Naive thymus-derived CD8-positive, alpha-beta T cell (primary cell): Measurements from ENCODE around the gene PLA2G4B. TPM values are rescaled to one million over a fixed set of nuclear protein-coding genes. Genes with fewer than 3 reads are reported as not detected.

Experiments used
- ATAC-seq, 2 donors: fragments of 150-1000 bp; cut with Tn5 transposase in 1 of 2; sonication (Bioruptor Pico), chemical (Tn5 transposase) in 1 of 2; 1 replicate in 1 of 2; 2 replicates in 1 of 2; pipeline ENCODE4 v1.10.0; 2021; ENCODE audit warnings: mild to moderate bottlenecking in 2 of 2, moderate library complexity in 2 of 2
- POLR2A ChIA-PET: fragments of 350-600 bp; sonication (Branson Sonifier 250); formaldehyde crosslinking; loops from one replicate; lab custom pipeline; 2021; ENCODE audit warnings: antibody characterized with exemption; lab: Charles Lee
- DNase-seq, 10 donors: peaks; one replicate each; pipeline versions ENCODE4 v3.0.0 to v3.0.0-alpha.2; 2020 to 2022
- H3K27ac Mint-ChIP-seq, 10 donors: one replicate each; pipeline ENCODE4 v1.8.0; 2020 to 2022; ENCODE audit warnings: mild to moderate bottlenecking in 10 of 10, mixed read lengths in 10 of 10, moderate library complexity in 4 of 10, inconsistent platforms in 1 of 10
- H3K27me3 Mint-ChIP-seq, 5 donors: one replicate each; pipeline ENCODE4 v1.8.0; 2021 to 2022; ENCODE audit warnings: mixed read lengths in 5 of 5
- H3K36me3 Mint-ChIP-seq, 3 donors: one replicate each; pipeline ENCODE4 v1.8.0; 2020 to 2022; ENCODE audit warnings: mixed read lengths in 3 of 3, mild to moderate bottlenecking in 2 of 3, inconsistent platforms in 1 of 3
- H3K4me1 Mint-ChIP-seq, 4 donors: one replicate each; pipeline ENCODE4 v1.8.0; 2021 to 2022; ENCODE audit warnings: mixed read lengths in 4 of 4
- H3K4me3 Mint-ChIP-seq, 10 donors: one replicate each; pipeline ENCODE4 v1.8.0; 2020 to 2022; ENCODE audit warnings: mild to moderate bottlenecking in 10 of 10, mixed read lengths in 10 of 10, moderate library complexity in 6 of 10, inconsistent platforms in 1 of 10
- H3K9me3 Mint-ChIP-seq, 9 donors: one replicate each; pipeline ENCODE4 v1.8.0; 2020 to 2022; ENCODE audit warnings: mixed read lengths in 9 of 9, mild to moderate bottlenecking in 3 of 9, inconsistent platforms in 1 of 9, moderate library complexity in 1 of 9
- polyA plus RNA-seq, 3 donors: library from polyadenylated mRNA; unstranded; fragments of 300-500 nt; fragmentation: Illumina TruSeq; gene quantifications; one replicate each; pipeline ENCODE4 v1.2.3, GENCODE V29; 2021
- total RNA-seq, 8 experiments: library from RNA in 2 of 8; stranded (reverse) in 2 of 8; gene quantifications; one replicate each; pipeline ENCODE4 v1.2.3 and lab custom pipeline; 2021 to 2026

Gene PLA2G4B
- total and polyA plus RNA-seq, 5 experiments from 2014 or later = 0.82 to 64.9 (median 2.9) TPM

- no peaks in the 10 kb centered on the region for H3K27me3 Mint-ChIP-seq
- peaks cover 0 to 37% (median 12%) of the 10 kb centered on the region in 3 donors for H3K36me3 Mint-ChIP-seq
- POLR2A ChIA-PET = interaction anchor here (1.3 kb wide), 1 partner anchor 48 kb away, joined by 5 read pairs; the partner anchor contains the start of gene MAPKBP1
- no peak for ATAC-seq
- no peak overlapping the region for H3K27ac Mint-ChIP-seq
- H3K9me3 Mint-ChIP-seq = no peaks in the 10 kb centered on the region
- H3K4me3 Mint-ChIP-seq = no peak overlapping the region
- H3K4me1 Mint-ChIP-seq = peaks cover 4 to 7% (median 4%) of the 10 kb centered on the region in 4 donors
- DNase-seq = no peak
These were observed 16.2 kb upstream of the PLA2G4B start for GRCh38 chr15:41822471-41822870.

- Mint-ChIP-seq H3K27me3 (no peaks in the 10 kb centered on the region), H3K4me1 (peaks cover 4 to 10% (median 4%) of the 10 kb centered on the region in 4 donors), H3K4me3 (no peak overlapping the region), H3K9me3 (no peaks in the 10 kb centered on the region), H3K36me3 (peaks cover 0 to 32% (median 10%) of the 10 kb centered on the region in 3 donors), H3K27ac (no peak overlapping the region)
- DNase-seq = no peak
- POLR2A ChIA-PET = interaction anchor here (0.6 kb wide), 1 partner anchor 776 kb away, joined by 5 read pairs; no protein-coding TSS in a partner anchor
- no peak for ATAC-seq
These were observed 15.7 kb upstream of the PLA2G4B start for GRCh38 chr15:41822957-41823356.

- no peak overlapping the region for H3K27ac Mint-ChIP-seq
- H3K9me3 Mint-ChIP-seq = no peaks in the 10 kb centered on the region
- H3K4me3 Mint-ChIP-seq = no peak overlapping the region
- H3K36me3 Mint-ChIP-seq = peaks cover 0 to 26% (median 8%) of the 10 kb centered on the region in 3 donors
- peaks cover 5 to 14% (median 6%) of the 10 kb centered on the region in 4 donors for H3K4me1 Mint-ChIP-seq
- ATAC-seq (no peak), DNase-seq (no peak)
- POLR2A ChIA-PET = interaction anchor here (0.6 kb wide), 1 partner anchor 777 kb away, joined by 5 read pairs; no protein-coding TSS in a partner anchor
- no peaks in the 10 kb centered on the region for H3K27me3 Mint-ChIP-seq
These were observed 15.1 kb upstream of the PLA2G4B start for GRCh38 chr15:41823502-41823901.

GRCh38 chr15:41824062-41824745 lies 14.4 kb upstream of the PLA2G4B start:
- DNase-seq (no peak), ATAC-seq (no peak)
- Mint-ChIP-seq H3K4me1 (peaks cover 11 to 21% (median 12%) of the 10 kb centered on the region in 4 donors), H3K27me3 (no peaks in the 10 kb centered on the region), H3K9me3 (no peaks in the 10 kb centered on the region), H3K4me3 (no peak overlapping the region), H3K36me3 (peaks cover 0 to 21% (median 6%) of the 10 kb centered on the region in 3 donors), H3K27ac (peak overlapping the region in 2 of 10 donors; percentile 36 to 80)
- POLR2A ChIA-PET = interaction anchor here (0.6 kb wide), 1 partner anchor 118 kb away, joined by 3 read pairs; no protein-coding TSS in a partner anchor

GRCh38 chr15:41825145-41825544 lies 13.5 kb upstream of the PLA2G4B start:
- Mint-ChIP-seq H3K4me3 (no peak overlapping the region), H3K9me3 (no peaks in the 10 kb centered on the region), H3K36me3 (peaks cover 0 to 15% (median 5%) of the 10 kb centered on the region in 3 donors), H3K27me3 (no peaks in the 10 kb centered on the region), H3K27ac (no peak overlapping the region), H3K4me1 (peaks cover 13 to 28% (median 21%) of the 10 kb centered on the region in 4 donors)
- POLR2A ChIA-PET = interaction anchor here (0.6 to 3.7 kb wide), 4 partner anchors 10 to 119 kb away, joined by 3 to 19 read pairs (median 4); partner anchors contain the start of gene MAPKBP1
- DNase-seq (no peak), ATAC-seq (no peak)

- POLR2A ChIA-PET = interaction anchor here (1.1 to 3.7 kb wide), 4 partner anchors 11 to 131 kb away, joined by 3 to 19 read pairs (median 4); partner anchors contain the start of gene MAPKBP1
- Mint-ChIP-seq H3K27me3 (no peaks in the 10 kb centered on the region), H3K9me3 (no peaks in the 10 kb centered on the region), H3K36me3 (peaks cover 0 to 10% (median 4%) of the 10 kb centered on the region in 3 donors), H3K27ac (peak overlapping the region in 9 of 10 donors; percentile 15 to 87 (median 57)), H3K4me1 (peaks cover 13 to 34% (median 27%) of the 10 kb centered on the region in 4 donors), H3K4me3 (peak overlapping the region; percentile 65 to 98 (median 88))
- ATAC-seq = no peak
- no peak for DNase-seq
These were observed 12.8 kb upstream of the PLA2G4B start for GRCh38 chr15:41825572-41826535.

GRCh38 chr15:41827290-41827879 lies 11.3 kb upstream of the PLA2G4B start:
- POLR2A ChIA-PET = interaction anchor here (0.5 to 3.7 kb wide), 10 partner anchors 16 to 428 kb away, joined by 3 to 19 read pairs (median 4); partner anchors contain the start of genes MAPKBP1 and SPTBN5
- Mint-ChIP-seq H3K4me1 (peaks cover 16 to 49% (median 42%) of the 10 kb centered on the region in 4 donors), H3K36me3 (peaks cover 0 to 6% (median 4%) of the 10 kb centered on the region in 3 donors), H3K27me3 (no peaks in the 10 kb centered on the region), H3K9me3 (no peaks in the 10 kb centered on the region), H3K4me3 (peak overlapping the region; percentile 86 to 98 (median 94)), H3K27ac (peak overlapping the region; percentile 63 to 96 (median 91))
- ATAC-seq (peak; percentile 46 to 49), DNase-seq (peak in 4 of 10 donors; percentile 7 to 62 (median 45))

GRCh38 chr15:41827880-41828806 lies 10.5 kb upstream of the PLA2G4B start, which contains the start of gene JMJD7:
JMJD7 (plus strand) TSS chr15:41828092; CDS start chr15:41828125, 33 bp downstream.
- no peaks in the 10 kb centered on the region for H3K27me3 Mint-ChIP-seq
- no peaks in the 10 kb centered on the region for H3K9me3 Mint-ChIP-seq
- peak within 1 kb of the TSS; percentile 63 to 96 (median 91) for H3K27ac Mint-ChIP-seq
- H3K4me3 Mint-ChIP-seq = peak within 1 kb of the TSS; percentile 86 to 98 (median 94)
- POLR2A ChIA-PET = interaction anchor here (0.6 to 3.7 kb wide), 9 partner anchors 33 to 162 kb away, joined by 3 to 19 read pairs (median 3); partner anchors contain the start of genes MAPKBP1 and SPTBN5
- H3K36me3 Mint-ChIP-seq = peaks cover 0 to 4% (median 0%) of the 10 kb centered on the region in 3 donors
- H3K4me1 Mint-ChIP-seq = peaks cover 22 to 56% (median 50%) of the 10 kb centered on the region in 4 donors
- DNase-seq (peak; percentile 86 to 99 (median 92)), ATAC-seq (peak; percentile 85 to 88)

GRCh38 chr15:41828807-41829141 lies 9.9 kb upstream of the PLA2G4B start:
- DNase-seq = no peak
- peaks cover 25 to 63% (median 54%) of the 10 kb centered on the region in 4 donors for H3K4me1 Mint-ChIP-seq
- POLR2A ChIA-PET = interaction anchor here (0.9 to 3.7 kb wide), 6 partner anchors 9 to 207 kb away, joined by 3 to 19 read pairs (median 6); partner anchors contain the start of genes MAPKBP1 and SPTBN5
- H3K36me3 Mint-ChIP-seq = peaks cover 0 to 4% (median 0%) of the 10 kb centered on the region in 3 donors
- peak overlapping the region; percentile 86 to 98 (median 94) for H3K4me3 Mint-ChIP-seq
- H3K27ac Mint-ChIP-seq = peak overlapping the region; percentile 63 to 96 (median 91)
- no peak for ATAC-seq
- no peaks in the 10 kb centered on the region for H3K27me3 Mint-ChIP-seq
- H3K9me3 Mint-ChIP-seq = no peaks in the 10 kb centered on the region

GRCh38 chr15:41829959-41830646 lies 8.5 kb upstream of the PLA2G4B start:
- peaks cover 0 to 6% (median 0%) of the 10 kb centered on the region in 3 donors for H3K36me3 Mint-ChIP-seq
- POLR2A ChIA-PET = interaction anchor here (0.8 kb wide), 1 partner anchor 63 kb away, joined by 4 read pairs; no protein-coding TSS in a partner anchor
- no peak for ATAC-seq
- peak overlapping the region in 4 of 10 donors; percentile 4 to 97 (median 26) for H3K4me3 Mint-ChIP-seq
- no peaks in the 10 kb centered on the region for H3K27me3 Mint-ChIP-seq
- H3K4me1 Mint-ChIP-seq = peaks cover 29 to 66% (median 60%) of the 10 kb centered on the region in 4 donors
- no peaks in the 10 kb centered on the region for H3K9me3 Mint-ChIP-seq
- no peak for DNase-seq
- H3K27ac Mint-ChIP-seq = peak overlapping the region in 1 of 10 donors; percentile 41
